WTC11 (cell line): ENCODE measurements around the gene TSR3. TPM values are rescaled to one million over a fixed set of nuclear protein-coding genes. Genes with fewer than 3 reads are reported as not detected.

Source experiments
- ATAC-seq: fragments of 200-7000 bp; cut with Tn5 transposase; 2 replicates; pipeline ENCODE4 v1.10.0; 2021; ENCODE audit warnings: mild to moderate bottlenecking, moderate library complexity
- Bru-seq: library from RNA; stranded (reverse); fragments of 400-500 nt; gene quantifications from one replicate; lab custom pipeline; 2021; lab: Mats Ljungman, UMichigan
- CTCF ChIA-PET: fragments of 300-600 bp; sonication (Branson Sonifier 250); formaldehyde crosslinking; loops from one replicate; lab custom pipeline; 2021; ENCODE audit warnings: antibody characterized with exemption; lab: Charles Lee
- POLR2A ChIA-PET: fragments of 350-600 bp; sonication (Branson Sonifier 250); formaldehyde crosslinking; loops from one replicate; lab custom pipeline; 2021; ENCODE audit warnings: antibody characterized with exemption; lab: Charles Lee
- DNase-seq: peaks from one replicate; pipeline ENCODE4 v3.0.0; 2021; ENCODE audit warnings: low spot score
- H3K27ac Mint-ChIP-seq: 2 replicates; pipeline ENCODE4 v1.8.0; 2021; ENCODE audit warnings: mixed read lengths
- H3K27me3 Mint-ChIP-seq: 2 replicates; pipeline ENCODE4 v1.8.0; 2021; ENCODE audit warnings: low read depth, mild to moderate bottlenecking, moderate library complexity, mixed read lengths
- H3K36me3 Mint-ChIP-seq: 2 replicates; pipeline ENCODE4 v1.8.0; 2021; ENCODE audit warnings: mixed read lengths
- H3K4me1 Mint-ChIP-seq: 2 replicates; pipeline ENCODE4 v1.8.0; 2022; ENCODE audit warnings: mixed read lengths
- H3K4me3 Mint-ChIP-seq: 2 replicates; pipeline ENCODE4 v1.8.0; 2021; ENCODE audit warnings: mild to moderate bottlenecking, moderate library complexity, mixed read lengths
- H3K9me3 Mint-ChIP-seq: 2 replicates; pipeline ENCODE4 v1.8.0; 2021; ENCODE audit warnings: mixed read lengths
- CBFB ChIP-seq: sonication (generic); formaldehyde crosslinking; IDR thresholded peaks from 2 replicates; pipeline ENCODE4 v1.8.1; 2022; ENCODE audit warnings: mild to moderate bottlenecking, low read depth, missing genetic modification reagents
- CREM ChIP-seq: sonication (generic); formaldehyde crosslinking; IDR thresholded peaks from 2 replicates; pipeline ENCODE4 v1.8.1; 2022; ENCODE audit warnings: mild to moderate bottlenecking, missing genetic modification reagents, moderate library complexity
- ELF4 ChIP-seq: sonication (generic); formaldehyde crosslinking; IDR thresholded peaks from 2 replicates; pipeline ENCODE4 v1.8.1; 2022; ENCODE audit warnings: low read depth, mild to moderate bottlenecking, moderate library complexity, missing genetic modification reagents
- ETV6 ChIP-seq: sonication (generic); formaldehyde crosslinking; IDR thresholded peaks from 2 replicates; pipeline ENCODE4 v1.8.1; 2022; ENCODE audit warnings: mild to moderate bottlenecking, missing genetic modification reagents
- FOXK1 ChIP-seq: sonication (generic); formaldehyde crosslinking; IDR thresholded peaks from 2 replicates; pipeline ENCODE4 v1.8.0; 2022; ENCODE audit warnings: mild to moderate bottlenecking, moderate library complexity, missing genetic modification reagents
- GABPB1 ChIP-seq: sonication (generic); formaldehyde crosslinking; IDR thresholded peaks from 2 replicates; pipeline ENCODE4 v1.8.1; 2023; ENCODE audit warnings: mild to moderate bottlenecking, missing genetic modification reagents
- KAT7 ChIP-seq: sonication (generic); formaldehyde crosslinking; IDR thresholded peaks from 2 replicates; pipeline ENCODE4 v1.8.1; 2023; ENCODE audit warnings: missing genetic modification reagents, mild to moderate bottlenecking, borderline replicate concordance
- MYBL2 ChIP-seq: sonication (generic); formaldehyde crosslinking; IDR thresholded peaks from 2 replicates; pipeline ENCODE4 v1.8.1; 2023; ENCODE audit warnings: mild to moderate bottlenecking, moderate library complexity, missing genetic modification reagents
- NFYB ChIP-seq: sonication (generic); formaldehyde crosslinking; conservative IDR thresholded peaks from 2 replicates; pipeline ENCODE4 v1.8.0; 2022; ENCODE audit warnings: low read depth, missing genetic modification reagents
- RELA ChIP-seq: sonication (generic); formaldehyde crosslinking; IDR thresholded peaks from 2 replicates; pipeline ENCODE4 v1.8.1; 2022; ENCODE audit warnings: missing genetic modification reagents, mild to moderate bottlenecking, borderline replicate concordance
- SP1 ChIP-seq: sonication (generic); formaldehyde crosslinking; conservative IDR thresholded peaks from 2 replicates; pipeline ENCODE4 v1.8.1; 2022; ENCODE audit warnings: missing genetic modification reagents
- TP53 ChIP-seq: sonication (generic); formaldehyde crosslinking; IDR thresholded peaks from 2 replicates; pipeline ENCODE4 v1.8.1; 2023; ENCODE audit warnings: mild to moderate bottlenecking, missing genetic modification reagents
- long read RNA-seq, 3 experiments: library from RNA in 1 of 3; library from capped mRNA in 1 of 3; library from polyadenylated mRNA in 1 of 3; unstranded in 2 of 3; stranded (forward) in 1 of 3; transcript quantifications; one replicate each; pipeline ENCODE4 v2.0.0, GENCODE V29; 2021
- total RNA-seq: library from RNA; stranded (reverse); gene quantifications from 3 replicates; pipeline ENCODE4 v1.2.3, GENCODE V29; 2021
- TF ChIP-seq, protein P1 (sequence below): sonication (generic); formaldehyde crosslinking; IDR thresholded peaks from 2 replicates; pipeline ENCODE4 v1.8.0; 2022; ENCODE audit warnings: mild to moderate bottlenecking, missing genetic modification reagents
- TF ChIP-seq, protein P2 (sequence below): sonication (generic); formaldehyde crosslinking; IDR thresholded peaks from 2 replicates; pipeline ENCODE4 v1.8.0; 2022; ENCODE audit warnings: mild to moderate bottlenecking, missing genetic modification reagents
- TF ChIP-seq, protein P3 (sequence below): sonication (generic); formaldehyde crosslinking; IDR thresholded peaks from 2 replicates; pipeline ENCODE4 v1.8.1; 2023; ENCODE audit warnings: mild to moderate bottlenecking, missing genetic modification reagents, moderate library complexity
- TF ChIP-seq, protein P4 (sequence below): sonication (generic); formaldehyde crosslinking; IDR thresholded peaks from 2 replicates; pipeline ENCODE4 v1.8.0; 2023; ENCODE audit warnings: missing genetic modification reagents, mild to moderate bottlenecking, borderline replicate concordance
- TF ChIP-seq, protein P5 (sequence below): sonication (generic); formaldehyde crosslinking; IDR thresholded peaks from 2 replicates; pipeline ENCODE4 v1.8.1; 2023; ENCODE audit warnings: mild to moderate bottlenecking, moderate library complexity, missing genetic modification reagents
- TF ChIP-seq, protein P6 (sequence below): sonication (generic); formaldehyde crosslinking; IDR thresholded peaks from 2 replicates; pipeline ENCODE4 v1.8.1; 2023; ENCODE audit warnings: mild to moderate bottlenecking, missing genetic modification reagents
- TF ChIP-seq, protein P7 (sequence below): fragments of 250-450 bp; sonication (Bioruptor Pico); conservative IDR thresholded peaks from 2 replicates; pipeline ENCODE4 v1.9.0; 2021; ENCODE audit warnings: mild to moderate bottlenecking
- TF ChIP-seq, protein P8 (sequence below): sonication (generic); formaldehyde crosslinking; conservative IDR thresholded peaks from 2 replicates; pipeline ENCODE4 v1.8.1; 2022; ENCODE audit warnings: mild to moderate bottlenecking, missing genetic modification reagents

Gene TSR3
- 63.0 to 66.3 TPM (median 66.2 TPM) in 3 replicates for total RNA-seq
- percentile 67 among the genes with signal in this experiment for Bru-seq, nascent RNA
- long read RNA-seq, experiment 1, transcript TSR3-201 (6 exons, 1,243 nt) = major isoform, 188 of 232 reads
- long read RNA-seq, experiment 1, partial matches to known transcripts = 3 of 232 reads
- long read RNA-seq, experiment 1, other reads (novel, unspliced or antisense) = 41 of 232 reads
- long read RNA-seq, experiment 2, transcript TSR3-201 (6 exons, 1,243 nt) = major isoform, 78 of 119 reads
- long read RNA-seq, experiment 2, partial matches to known transcripts = 26 of 119 reads
- long read RNA-seq, experiment 2, other reads (novel, unspliced or antisense) = 15 of 119 reads
- long read RNA-seq, experiment 3 = 0 reads

DNA sequence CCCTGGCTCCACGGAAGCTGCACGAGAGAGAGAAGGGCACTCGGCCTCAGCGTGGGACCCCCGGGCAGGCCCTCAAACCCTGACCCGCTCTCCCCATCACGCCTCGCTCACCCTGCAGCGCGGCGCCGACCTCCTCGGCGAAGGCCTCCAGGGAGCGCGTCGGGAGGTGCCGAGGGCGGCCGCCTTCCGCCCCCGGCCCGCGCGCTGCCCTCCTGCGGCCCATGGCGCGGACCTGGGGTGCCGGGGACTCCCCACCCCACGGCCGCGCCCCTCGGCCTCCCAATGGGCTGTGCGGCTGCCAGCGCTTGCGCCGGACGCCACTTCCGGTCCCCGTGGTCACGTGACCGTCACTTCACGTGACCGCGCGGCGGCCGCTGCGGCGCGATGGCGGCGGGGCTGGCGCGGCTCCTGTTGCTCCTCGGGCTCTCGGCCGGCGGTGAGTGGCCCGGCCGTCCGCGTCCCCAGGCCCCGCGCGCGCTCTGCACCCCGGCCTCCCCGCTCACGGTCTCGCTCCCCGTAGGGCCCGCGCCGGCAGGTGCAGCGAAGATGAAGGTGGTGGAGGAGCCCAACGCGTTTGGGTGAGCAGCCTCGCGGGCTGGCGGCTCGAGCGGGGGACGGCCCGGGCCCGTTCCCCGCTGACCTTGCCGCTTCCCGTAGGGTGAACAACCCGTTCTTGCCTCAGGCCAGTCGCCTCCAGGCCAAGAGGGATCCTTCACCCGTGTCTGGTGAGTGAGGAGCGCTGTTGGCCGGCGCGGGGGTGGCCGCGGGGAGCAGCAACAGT lies at the start of gene TSR3, which contains the start of gene GNPTG:
TSS of gene TSR3 (minus strand) at position 297 of the 781 bp plus-strand sequence. CDS start at position 223, 74 bp downstream.
TSS of gene GNPTG (plus strand) at position 350 of the 781 bp plus-strand sequence. CDS start at position 385, 35 bp downstream.
- H3K4me1 Mint-ChIP-seq = peaks cover 9% of the 10 kb centered on the region
- ATAC-seq (peak; percentile 54), DNase-seq (peak; percentile 80)
- POLR2A ChIA-PET = no interaction called here
- no peak within 1 kb of the TSS for H3K27ac Mint-ChIP-seq
- no peaks in the 10 kb centered on the region for H3K9me3 Mint-ChIP-seq
- no peaks in the 10 kb centered on the region for H3K27me3 Mint-ChIP-seq
- H3K36me3 Mint-ChIP-seq = no peaks in the 10 kb centered on the region; the same call in 1 of the 2 replicates
- H3K4me3 Mint-ChIP-seq = peak within 1 kb of the TSS; percentile 86
- CTCF ChIA-PET = no interaction called here
- peak; percentile 49; the same call in 1 of the 2 replicates for TF ChIP-seq ETV6
- peak; percentile 82 for TF ChIP-seq CREM (CRISPR knock-in tag)
- TF ChIP-seq, protein P1, sequence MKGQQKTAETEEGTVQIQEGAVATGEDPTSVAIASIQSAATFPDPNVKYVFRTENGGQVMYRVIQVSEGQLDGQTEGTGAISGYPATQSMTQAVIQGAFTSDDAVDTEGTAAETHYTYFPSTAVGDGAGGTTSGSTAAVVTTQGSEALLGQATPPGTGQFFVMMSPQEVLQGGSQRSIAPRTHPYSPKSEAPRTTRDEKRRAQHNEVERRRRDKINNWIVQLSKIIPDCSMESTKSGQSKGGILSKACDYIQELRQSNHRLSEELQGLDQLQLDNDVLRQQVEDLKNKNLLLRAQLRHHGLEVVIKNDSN (CRISPR knock-in tag) = peak; percentile 98
- TF ChIP-seq, protein P2, sequence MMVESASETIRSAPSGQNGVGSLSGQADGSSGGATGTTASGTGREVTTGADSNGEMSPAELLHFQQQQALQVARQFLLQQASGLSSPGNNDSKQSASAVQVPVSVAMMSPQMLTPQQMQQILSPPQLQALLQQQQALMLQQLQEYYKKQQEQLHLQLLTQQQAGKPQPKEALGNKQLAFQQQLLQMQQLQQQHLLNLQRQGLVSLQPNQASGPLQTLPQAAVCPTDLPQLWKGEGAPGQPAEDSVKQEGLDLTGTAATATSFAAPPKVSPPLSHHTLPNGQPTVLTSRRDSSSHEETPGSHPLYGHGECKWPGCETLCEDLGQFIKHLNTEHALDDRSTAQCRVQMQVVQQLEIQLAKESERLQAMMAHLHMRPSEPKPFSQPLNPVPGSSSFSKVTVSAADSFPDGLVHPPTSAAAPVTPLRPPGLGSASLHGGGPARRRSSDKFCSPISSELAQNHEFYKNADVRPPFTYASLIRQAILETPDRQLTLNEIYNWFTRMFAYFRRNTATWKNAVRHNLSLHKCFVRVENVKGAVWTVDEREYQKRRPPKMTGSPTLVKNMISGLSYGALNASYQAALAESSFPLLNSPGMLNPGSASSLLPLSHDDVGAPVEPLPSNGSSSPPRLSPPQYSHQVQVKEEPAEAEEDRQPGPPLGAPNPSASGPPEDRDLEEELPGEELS (CRISPR knock-in tag) = peak; percentile 85; the same call in 1 of the 2 replicates
- TF ChIP-seq ELF4 (CRISPR knock-in tag) = 0 out of 2 replicates have a peak, but pooled peaks have one; percentile 41
- peak; percentile 91 for TF ChIP-seq KAT7 (CRISPR knock-in tag)
- TF ChIP-seq CBFB (CRISPR knock-in tag) = peak; percentile 54; the same call in 1 of the 2 replicates
- peak; percentile 99 for TF ChIP-seq FOXK1 (CRISPR knock-in tag)
- peak; percentile 84 for TF ChIP-seq TP53 (CRISPR knock-in tag)
- TF ChIP-seq, protein P3, sequence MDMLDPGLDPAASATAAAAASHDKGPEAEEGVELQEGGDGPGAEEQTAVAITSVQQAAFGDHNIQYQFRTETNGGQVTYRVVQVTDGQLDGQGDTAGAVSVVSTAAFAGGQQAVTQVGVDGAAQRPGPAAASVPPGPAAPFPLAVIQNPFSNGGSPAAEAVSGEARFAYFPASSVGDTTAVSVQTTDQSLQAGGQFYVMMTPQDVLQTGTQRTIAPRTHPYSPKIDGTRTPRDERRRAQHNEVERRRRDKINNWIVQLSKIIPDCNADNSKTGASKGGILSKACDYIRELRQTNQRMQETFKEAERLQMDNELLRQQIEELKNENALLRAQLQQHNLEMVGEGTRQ (CRISPR knock-in tag) = peak; percentile 100
- TF ChIP-seq, protein P4, sequence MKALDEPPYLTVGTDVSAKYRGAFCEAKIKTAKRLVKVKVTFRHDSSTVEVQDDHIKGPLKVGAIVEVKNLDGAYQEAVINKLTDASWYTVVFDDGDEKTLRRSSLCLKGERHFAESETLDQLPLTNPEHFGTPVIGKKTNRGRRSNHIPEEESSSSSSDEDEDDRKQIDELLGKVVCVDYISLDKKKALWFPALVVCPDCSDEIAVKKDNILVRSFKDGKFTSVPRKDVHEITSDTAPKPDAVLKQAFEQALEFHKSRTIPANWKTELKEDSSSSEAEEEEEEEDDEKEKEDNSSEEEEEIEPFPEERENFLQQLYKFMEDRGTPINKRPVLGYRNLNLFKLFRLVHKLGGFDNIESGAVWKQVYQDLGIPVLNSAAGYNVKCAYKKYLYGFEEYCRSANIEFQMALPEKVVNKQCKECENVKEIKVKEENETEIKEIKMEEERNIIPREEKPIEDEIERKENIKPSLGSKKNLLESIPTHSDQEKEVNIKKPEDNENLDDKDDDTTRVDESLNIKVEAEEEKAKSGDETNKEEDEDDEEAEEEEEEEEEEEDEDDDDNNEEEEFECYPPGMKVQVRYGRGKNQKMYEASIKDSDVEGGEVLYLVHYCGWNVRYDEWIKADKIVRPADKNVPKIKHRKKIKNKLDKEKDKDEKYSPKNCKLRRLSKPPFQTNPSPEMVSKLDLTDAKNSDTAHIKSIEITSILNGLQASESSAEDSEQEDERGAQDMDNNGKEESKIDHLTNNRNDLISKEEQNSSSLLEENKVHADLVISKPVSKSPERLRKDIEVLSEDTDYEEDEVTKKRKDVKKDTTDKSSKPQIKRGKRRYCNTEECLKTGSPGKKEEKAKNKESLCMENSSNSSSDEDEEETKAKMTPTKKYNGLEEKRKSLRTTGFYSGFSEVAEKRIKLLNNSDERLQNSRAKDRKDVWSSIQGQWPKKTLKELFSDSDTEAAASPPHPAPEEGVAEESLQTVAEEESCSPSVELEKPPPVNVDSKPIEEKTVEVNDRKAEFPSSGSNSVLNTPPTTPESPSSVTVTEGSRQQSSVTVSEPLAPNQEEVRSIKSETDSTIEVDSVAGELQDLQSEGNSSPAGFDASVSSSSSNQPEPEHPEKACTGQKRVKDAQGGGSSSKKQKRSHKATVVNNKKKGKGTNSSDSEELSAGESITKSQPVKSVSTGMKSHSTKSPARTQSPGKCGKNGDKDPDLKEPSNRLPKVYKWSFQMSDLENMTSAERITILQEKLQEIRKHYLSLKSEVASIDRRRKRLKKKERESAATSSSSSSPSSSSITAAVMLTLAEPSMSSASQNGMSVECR (CRISPR knock-in tag) = peak; percentile 60; the same call in 1 of the 2 replicates
- TF ChIP-seq, protein P5, sequence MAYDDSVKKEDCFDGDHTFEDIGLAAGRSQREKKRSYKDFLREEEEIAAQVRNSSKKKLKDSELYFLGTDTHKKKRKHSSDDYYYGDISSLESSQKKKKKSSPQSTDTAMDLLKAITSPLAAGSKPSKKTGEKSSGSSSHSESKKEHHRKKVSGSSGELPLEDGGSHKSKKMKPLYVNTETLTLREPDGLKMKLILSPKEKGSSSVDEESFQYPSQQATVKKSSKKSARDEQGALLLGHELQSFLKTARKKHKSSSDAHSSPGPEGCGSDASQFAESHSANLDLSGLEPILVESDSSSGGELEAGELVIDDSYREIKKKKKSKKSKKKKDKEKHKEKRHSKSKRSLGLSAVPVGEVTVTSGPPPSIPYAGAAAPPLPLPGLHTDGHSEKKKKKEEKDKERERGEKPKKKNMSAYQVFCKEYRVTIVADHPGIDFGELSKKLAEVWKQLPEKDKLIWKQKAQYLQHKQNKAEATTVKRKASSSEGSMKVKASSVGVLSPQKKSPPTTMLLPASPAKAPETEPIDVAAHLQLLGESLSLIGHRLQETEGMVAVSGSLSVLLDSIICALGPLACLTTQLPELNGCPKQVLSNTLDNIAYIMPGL (CRISPR knock-in tag) = 0 out of 2 replicates have a peak, but pooled peaks have one; percentile 61
- TF ChIP-seq RELA (CRISPR knock-in tag) = peak; percentile 75
- TF ChIP-seq, protein P6, sequence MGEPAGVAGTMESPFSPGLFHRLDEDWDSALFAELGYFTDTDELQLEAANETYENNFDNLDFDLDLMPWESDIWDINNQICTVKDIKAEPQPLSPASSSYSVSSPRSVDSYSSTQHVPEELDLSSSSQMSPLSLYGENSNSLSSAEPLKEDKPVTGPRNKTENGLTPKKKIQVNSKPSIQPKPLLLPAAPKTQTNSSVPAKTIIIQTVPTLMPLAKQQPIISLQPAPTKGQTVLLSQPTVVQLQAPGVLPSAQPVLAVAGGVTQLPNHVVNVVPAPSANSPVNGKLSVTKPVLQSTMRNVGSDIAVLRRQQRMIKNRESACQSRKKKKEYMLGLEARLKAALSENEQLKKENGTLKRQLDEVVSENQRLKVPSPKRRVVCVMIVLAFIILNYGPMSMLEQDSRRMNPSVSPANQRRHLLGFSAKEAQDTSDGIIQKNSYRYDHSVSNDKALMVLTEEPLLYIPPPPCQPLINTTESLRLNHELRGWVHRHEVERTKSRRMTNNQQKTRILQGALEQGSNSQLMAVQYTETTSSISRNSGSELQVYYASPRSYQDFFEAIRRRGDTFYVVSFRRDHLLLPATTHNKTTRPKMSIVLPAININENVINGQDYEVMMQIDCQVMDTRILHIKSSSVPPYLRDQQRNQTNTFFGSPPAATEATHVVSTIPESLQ (CRISPR knock-in tag) = no peak
- peak; percentile 74; the same call in 1 of the 2 replicates for TF ChIP-seq MYBL2 (CRISPR knock-in tag)
- TF ChIP-seq, protein P7, sequence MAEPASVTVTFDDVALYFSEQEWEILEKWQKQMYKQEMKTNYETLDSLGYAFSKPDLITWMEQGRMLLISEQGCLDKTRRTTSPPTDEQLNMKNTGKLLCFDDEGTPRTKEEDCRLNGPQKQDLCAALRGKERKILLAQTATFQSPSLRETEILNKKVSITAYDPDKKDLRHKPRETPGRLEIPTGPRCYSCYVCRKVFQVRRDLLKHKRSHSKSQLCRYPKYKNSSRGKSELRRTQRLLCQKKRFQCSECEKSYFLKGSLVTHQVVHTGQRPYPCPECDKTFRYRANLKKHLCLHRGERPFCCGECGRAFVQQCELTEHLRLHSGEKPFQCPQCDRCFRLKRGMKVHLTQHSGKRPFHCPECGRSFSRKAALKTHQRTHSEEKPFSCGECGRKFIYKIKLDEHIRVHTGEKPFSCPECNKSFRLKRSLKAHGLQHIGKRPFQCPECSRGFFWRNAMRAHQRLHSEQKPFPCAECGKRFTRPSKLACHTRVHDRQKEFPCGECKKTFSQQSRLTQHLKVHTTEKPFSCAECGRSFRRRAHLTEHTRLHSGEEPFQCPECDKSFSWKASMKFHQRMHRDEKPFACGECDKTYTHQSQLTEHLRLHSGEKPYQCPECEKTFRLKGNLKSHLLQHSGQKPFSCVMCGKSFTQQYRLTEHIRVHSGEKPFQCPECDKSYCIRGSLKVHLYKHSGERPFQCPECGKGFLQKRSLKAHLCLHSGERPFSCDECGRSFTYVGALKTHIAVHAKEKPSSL (CRISPR knock-in tag) = no peak
- TF ChIP-seq GABPB1 = peak; percentile 79
- no peak; the same call in 1 of the 2 replicates for TF ChIP-seq NFYB (CRISPR knock-in tag)
- peak; percentile 91 for TF ChIP-seq SP1 (CRISPR knock-in tag)
- TF ChIP-seq, protein P8, sequence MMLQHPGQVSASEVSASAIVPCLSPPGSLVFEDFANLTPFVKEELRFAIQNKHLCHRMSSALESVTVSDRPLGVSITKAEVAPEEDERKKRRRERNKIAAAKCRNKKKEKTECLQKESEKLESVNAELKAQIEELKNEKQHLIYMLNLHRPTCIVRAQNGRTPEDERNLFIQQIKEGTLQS = no peak
